NCI-H2081 (cell line): ENCODE data around the gene GPC1.
"Not testable (repeated sequence)": the region's sequence is repeated elsewhere in the genome, so short reads cannot be mapped to it uniquely, and the experiment has no call there.

Source experiments
- DNase-seq, 2 experiments: peaks; one replicate each; lab custom pipeline; 2025; lab: John Stamatoyannopoulos, UW

Gene GPC1

GRCh38 chr2:240467149-240467642 is 31.7 kb downstream of the GPC1 start:
- DNase-seq, result no peak

GRCh38 chr2:240467659-240468302 is 32.3 kb downstream of the GPC1 start:
- no peak for DNase-seq

- no peak for DNase-seq
Observed at GRCh38 chr2:240468303-240469238, 33.1 kb downstream of the GPC1 start.

GRCh38 chr2:240469239-240469636 is 33.8 kb downstream of the GPC1 start:
- no peak for DNase-seq

- DNase-seq, result no peak
Observed at GRCh38 chr2:240469740-240470139, 34.3 kb downstream of the GPC1 start.

- no peak for DNase-seq
Observed at GRCh38 chr2:240472078-240472790, 36.8 kb downstream of the GPC1 start.

GRCh38 chr2:240473211-240473610 is 37.7 kb downstream of the GPC1 start:
- no peak for DNase-seq

GRCh38 chr2:240477916-240478315 is 42.5 kb downstream of the GPC1 start:
- no peak for DNase-seq

GRCh38 chr2:240478346-240479110 is 43.1 kb downstream of the GPC1 start:
- DNase-seq, result no peak

GRCh38 chr2:240479111-240479501 is 43.6 kb downstream of the GPC1 start:
- DNase-seq, result no peak

GRCh38 chr2:240480834-240481623 is 45.6 kb downstream of the GPC1 start:
- no peak for DNase-seq

- DNase-seq, result no peak
Observed at GRCh38 chr2:240481720-240482119, 46.3 kb downstream of the GPC1 start.

- DNase-seq, result no peak
Observed at GRCh38 chr2:240482141-240482540, 46.7 kb downstream of the GPC1 start.

- DNase-seq, result no peak
Observed at GRCh38 chr2:240491483-240491882, 56.0 kb downstream of the GPC1 start.

GRCh38 chr2:240494194-240494793 is 58.8 kb downstream of the GPC1 start:
- DNase-seq, result no peak

GRCh38 chr2:240494942-240495341 is 59.5 kb downstream of the GPC1 start:
- not testable (repeated sequence) for DNase-seq

GRCh38 chr2:240497082-240497481 is 61.6 kb downstream of the GPC1 start:
- DNase-seq, result not testable (repeated sequence)

GRCh38 chr2:240498171-240498957 is 62.9 kb downstream of the GPC1 start:
- DNase-seq, result no peak

- DNase-seq, result no peak
Observed at GRCh38 chr2:240498958-240499260, 63.4 kb downstream of the GPC1 start.
